HepG2 (cell line): ENCODE results near the gene HDHD3. TPM values are rescaled to one million over a fixed set of nuclear protein-coding genes. Genes with fewer than 3 reads are reported as not detected.

Experiments used
- BRF2 ChIP-seq: sonication (generic); formaldehyde crosslinking; IDR thresholded peaks from 2 replicates; pipeline ENCODE4 v1.8.1; 2022; ENCODE audit warnings: mild to moderate bottlenecking, missing genetic modification reagents
- GTF2F1 ChIP-seq: fragments of 150-350 bp; IDR thresholded peaks from 2 replicates; pipeline ENCODE4 v1.6.1; 2014; ENCODE audit warnings: low read length
- HINFP ChIP-seq: sonication (generic); formaldehyde crosslinking; IDR thresholded peaks from 2 replicates; pipeline ENCODE4 v1.4.0; 2020; ENCODE audit warnings: low read depth, mild to moderate bottlenecking, missing genetic modification reagents
- HMGXB3 ChIP-seq: sonication (generic); formaldehyde crosslinking; IDR thresholded peaks from 2 replicates; pipeline ENCODE4 v1.4.0; 2020; ENCODE audit warnings: missing genetic modification reagents, borderline replicate concordance
- IKZF1 ChIP-seq: fragments of 450-650 bp; IDR thresholded peaks from 2 replicates; pipeline ENCODE4 v1.7.1; 2016
- KAT8 ChIP-seq: IDR thresholded peaks from 2 replicates; pipeline ENCODE4 v1.6.1; 2016; ENCODE audit warnings: missing genetic modification reagents, missing compliant biosample characterization
- KLF15 ChIP-seq: sonication (generic); formaldehyde crosslinking; IDR thresholded peaks from 2 replicates; pipeline ENCODE4 v1.8.1; 2023; ENCODE audit warnings: borderline replicate concordance, mild to moderate bottlenecking, inconsistent platforms, missing genetic modification reagents, mixed read lengths
- MAFK ChIP-seq, 2 experiments: IDR thresholded peaks in 1 of 2; conservative IDR thresholded peaks in 1 of 2; 2 replicates each; pipeline ENCODE4 v1.6.1; 2011; ENCODE audit warnings: improper control_type of control experiment in 2 of 2, low read length in 2 of 2
- NAIF1 ChIP-seq: sonication (generic); formaldehyde crosslinking; IDR thresholded peaks from 2 replicates; pipeline ENCODE4 v1.5.0; 2020; ENCODE audit warnings: mild to moderate bottlenecking, missing genetic modification reagents, borderline replicate concordance
- PAX8 ChIP-seq: sonication (generic); formaldehyde crosslinking; IDR thresholded peaks from 2 replicates; pipeline ENCODE4 v1.8.0; 2022; ENCODE audit warnings: mild to moderate bottlenecking, missing genetic modification reagents, borderline replicate concordance
- SRSF1 ChIP-seq: fragments of 200-400 bp; formaldehyde crosslinking; optimal IDR thresholded peaks from 2 replicates; pipeline ENCODE3; 2017; ENCODE audit warnings: mild to moderate bottlenecking, low read depth, low read length, moderate library complexity
- TFAP4 ChIP-seq: sonication (generic); IDR thresholded peaks from 2 replicates; pipeline ENCODE4 v1.6.1; 2016; ENCODE audit warnings: low read depth, borderline replicate concordance
- TRIM24 ChIP-seq: sonication (generic); formaldehyde crosslinking; IDR thresholded peaks from 2 replicates; pipeline ENCODE4 v1.8.0; 2022; ENCODE audit warnings: mild to moderate bottlenecking, missing genetic modification reagents
- ZBTB3 ChIP-seq: sonication (generic); formaldehyde crosslinking; IDR thresholded peaks from 2 replicates; pipeline ENCODE4 v1.4.0; 2020; ENCODE audit warnings: low read depth, mild to moderate bottlenecking, moderate library complexity, missing genetic modification reagents, borderline replicate concordance
- ZNF331 ChIP-seq: sonication (generic); formaldehyde crosslinking; IDR thresholded peaks from 2 replicates; pipeline ENCODE4 v1.4.0; 2020; ENCODE audit warnings: missing genetic modification reagents
- ZNF513 ChIP-seq: sonication (generic); formaldehyde crosslinking; conservative IDR thresholded peaks from 2 replicates; pipeline ENCODE4 v1.5.0; 2020; ENCODE audit warnings: missing genetic modification reagents
- ZNF83 ChIP-seq: sonication (generic); formaldehyde crosslinking; IDR thresholded peaks from 2 replicates; pipeline ENCODE4 v1.4.0; 2020; ENCODE audit warnings: missing genetic modification reagents, mild to moderate bottlenecking, borderline replicate concordance
- polyA plus RNA-seq, 8 experiments: library from polyadenylated mRNA; depleted of rRNA in 3 of 8; stranded (reverse) in 7 of 8; unstranded in 1 of 8; fragments of >200 nt; fragmentation: Illumina TruSeq in 4 of 8; extraction: Trizol in 4 of 8; gene quantifications; 2 replicates each; pipeline versions ENCODE4 v1.2.1 to v1.2.3, GENCODE V29; 2011 to 2016; ENCODE audit warnings: low read depth in 4 of 8, missing spikeins in 1 of 8, mixed read lengths in 1 of 8; ENCODE audit not compliant: insufficient read depth in 1 of 8
- total RNA-seq, 5 experiments: library from RNA; depleted of rRNA; stranded (reverse); fragments of >200 nt; fragmentation: Illumina TruSeq; extraction: Trizol; gene quantifications; 2 replicates each; pipeline ENCODE4 v1.2.3, GENCODE V29; 2016; ENCODE audit warnings: low read depth in 1 of 5

HDHD3 gene
- total and polyA plus RNA-seq, 2 of the 13 experiments (the other 11 are each of a cell fraction or from before 2014, with no cell fraction given), result 23.1 to 38.5 TPM

- TF ChIP-seq HINFP (CRISPR knock-in tag), result peak; percentile 67; the same call in 1 of the 2 replicates
- TF ChIP-seq ZBTB3 (CRISPR knock-in tag), result no peak; the same call in 1 of the 2 replicates
- no peak for TF ChIP-seq TRIM24 (CRISPR knock-in tag)
- TF ChIP-seq ZNF331 (CRISPR knock-in tag), result peak; percentile 62
- TF ChIP-seq ZNF83, result no peak
- TF ChIP-seq HMGXB3, result peak; percentile 78; the same call in 1 of the 2 replicates
- peak; percentile 95 for TF ChIP-seq KAT8 (CRISPR knock-in tag)
- TF ChIP-seq IKZF1, result no peak
- TF ChIP-seq GTF2F1, result no peak
- no peak for TF ChIP-seq ZNF513
- peak; percentile 85 for TF ChIP-seq BRF2 (CRISPR knock-in tag)
- no peak; a peak in 2 of 4 replicates for TF ChIP-seq MAFK (conservative IDR thresholded peaks at IDR 0.05 in 1 of 2, IDR thresholded peaks at IDR 0.05 in 1 of 2; ENCODE audit: low read length in 2 of 2)
- TF ChIP-seq TFAP4, result peak; percentile 43; the same call in 1 of the 2 replicates
- 0 out of 2 replicates have a peak, but pooled peaks have one; percentile 63 for TF ChIP-seq KLF15 (CRISPR knock-in tag)
- peak; percentile 81 for TF ChIP-seq SRSF1
- TF ChIP-seq PAX8 (CRISPR knock-in tag), result 0 out of 2 replicates have a peak, but pooled peaks have one; percentile 58
- peak; percentile 88; the same call in 1 of the 2 replicates for TF ChIP-seq NAIF1 (CRISPR knock-in tag)
These were observed 33.5 kb upstream of the HDHD3 start, which contains the start of the genes C9orf43 and POLE3 (continued) for GRCh38 chr9:113410207-113410864.
